Breast epithelium (tissue), 3 donors: ENCODE data around the gene PCDHB11.
"Not testable (repeated sequence)": the region's sequence is repeated elsewhere in the genome, so short reads cannot be mapped to it uniquely, and the experiment has no call there.

Experiments used
- POLR2AphosphoS5 ChIP-seq, 3 donors: sonication (generic); formaldehyde crosslinking; IDR thresholded peaks; one replicate each; pipeline ENCODE4 v1.6.1; 2017; ENCODE audit warnings: antibody characterized with exemption in 3 of 3
- TF ChIP-seq, protein P1 (sequence below), 3 donors: fragments of 450-650 bp; IDR thresholded peaks; one replicate each; pipeline ENCODE4 v1.5.1; 2016 to 2017; ENCODE audit warnings: antibody characterized with exemption in 3 of 3, mild to moderate bottlenecking in 3 of 3, moderate library complexity in 3 of 3

DNA sequence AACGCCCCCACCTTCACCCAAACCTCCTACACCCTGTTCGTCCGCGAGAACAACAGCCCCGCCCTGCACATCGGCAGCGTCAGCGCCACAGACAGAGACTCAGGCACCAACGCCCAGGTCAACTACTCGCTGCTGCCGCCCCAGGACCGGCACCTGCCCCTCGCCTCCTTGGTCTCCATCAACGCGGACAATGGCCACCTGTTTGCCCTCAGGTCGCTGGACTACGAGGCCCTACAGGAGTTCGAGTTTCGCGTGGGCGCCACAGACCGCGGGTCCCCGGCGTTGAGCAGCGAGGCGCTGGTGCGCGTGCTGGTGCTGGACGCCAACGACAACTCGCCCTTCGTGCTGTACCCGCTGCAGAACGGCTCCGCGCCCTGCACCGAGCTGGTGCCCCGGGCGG is 25.4 kb downstream of the PCDHB11 start:
- TF ChIP-seq POLR2AphosphoS5 (IDR thresholded peaks at IDR 0.05) = not testable (repeated sequence)
- TF ChIP-seq, protein P1, sequence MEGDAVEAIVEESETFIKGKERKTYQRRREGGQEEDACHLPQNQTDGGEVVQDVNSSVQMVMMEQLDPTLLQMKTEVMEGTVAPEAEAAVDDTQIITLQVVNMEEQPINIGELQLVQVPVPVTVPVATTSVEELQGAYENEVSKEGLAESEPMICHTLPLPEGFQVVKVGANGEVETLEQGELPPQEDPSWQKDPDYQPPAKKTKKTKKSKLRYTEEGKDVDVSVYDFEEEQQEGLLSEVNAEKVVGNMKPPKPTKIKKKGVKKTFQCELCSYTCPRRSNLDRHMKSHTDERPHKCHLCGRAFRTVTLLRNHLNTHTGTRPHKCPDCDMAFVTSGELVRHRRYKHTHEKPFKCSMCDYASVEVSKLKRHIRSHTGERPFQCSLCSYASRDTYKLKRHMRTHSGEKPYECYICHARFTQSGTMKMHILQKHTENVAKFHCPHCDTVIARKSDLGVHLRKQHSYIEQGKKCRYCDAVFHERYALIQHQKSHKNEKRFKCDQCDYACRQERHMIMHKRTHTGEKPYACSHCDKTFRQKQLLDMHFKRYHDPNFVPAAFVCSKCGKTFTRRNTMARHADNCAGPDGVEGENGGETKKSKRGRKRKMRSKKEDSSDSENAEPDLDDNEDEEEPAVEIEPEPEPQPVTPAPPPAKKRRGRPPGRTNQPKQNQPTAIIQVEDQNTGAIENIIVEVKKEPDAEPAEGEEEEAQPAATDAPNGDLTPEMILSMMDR (IDR thresholded peaks at IDR 0.05) = not testable (repeated sequence)
